Vagina (tissue), 2 donors: ENCODE measurements around the gene NLRP7.

Experiments used
- CTCF ChIP-seq, 3 experiments: fragments of 450-650 bp in 2 of 3; fragments of 200-600 bp in 1 of 3; sonication (generic) in 1 of 3; IDR thresholded peaks; one replicate each; pipeline ENCODE4 v1.5.1; 2017 to 2019; ENCODE audit warnings: antibody characterized with exemption in 3 of 3, mild to moderate bottlenecking in 2 of 3, moderate library complexity in 2 of 3
- POLR2A ChIP-seq, 2 donors: fragments of 450-650 bp; IDR thresholded peaks; one replicate each; pipeline ENCODE4 v1.6.1; 2017; ENCODE audit warnings: antibody characterized with exemption in 2 of 2, mild to moderate bottlenecking in 2 of 2, moderate library complexity in 2 of 2
- POLR2AphosphoS5 ChIP-seq, 2 donors: sonication (generic); formaldehyde crosslinking; IDR thresholded peaks; one replicate each; pipeline ENCODE4 v1.9.0; 2017; ENCODE audit warnings: antibody characterized with exemption in 2 of 2, mild to moderate bottlenecking in 2 of 2, low read depth in 1 of 2; ENCODE audit not compliant: insufficient read depth in 1 of 2

- TF ChIP-seq CTCF (IDR thresholded peaks at IDR 0.05) (no peak), POLR2A (IDR thresholded peaks at IDR 0.05) (no peak), POLR2AphosphoS5 (IDR thresholded peaks at IDR 0.05; ENCODE audit: insufficient read depth in 1 of 2, low read depth in 1 of 2) (no peak)
Measured at GRCh38 chr19:54889566-54889965, 57.8 kb downstream of the NLRP7 start.
